HG03025 (cell line): ENCODE measurements around the gene SERPINB10.

ENCODE experiments used
- ATAC-seq: cut with Tn5 transposase; IDR thresholded peaks from one replicate; pipeline ENCODE4 v1.9.1; 2021; ENCODE audit warnings: mild to moderate bottlenecking, moderate library complexity; ENCODE audit not compliant: unreplicated experiment, low FRiP score

SERPINB10 gene

GRCh38 chr18:63979409-63979920 is 71.7 kb downstream of the SERPINB10 start:
- ATAC-seq, result peak; percentile 64

GRCh38 chr18:63980027-63980426 is 72.3 kb downstream of the SERPINB10 start:
- ATAC-seq, result no peak

- ATAC-seq, result no peak
Observed at GRCh38 chr18:63980896-63981460, 73.2 kb downstream of the SERPINB10 start.

- no peak for ATAC-seq
Observed at GRCh38 chr18:63981719-63982118, 74.0 kb downstream of the SERPINB10 start.

GRCh38 chr18:63982361-63982760 is 74.6 kb downstream of the SERPINB10 start:
- no peak for ATAC-seq
